IPS-18c (cell line): ENCODE measurements around the gene FNDC7.
"Not testable (repeated sequence)": the region's sequence is repeated elsewhere in the genome, so short reads cannot be mapped to it uniquely, and the experiment has no call there.

Source experiments
- H3K4me3 ChIP-seq: 2 replicates; pipeline ENCODE4 v1.7.0; 2013; ENCODE audit warnings: low read depth, mild to moderate bottlenecking, low read length, moderate library complexity; ENCODE audit not compliant: insufficient read depth
- H3K9me3 ChIP-seq: one replicate; pipeline ENCODE4 v1.6.1; 2013; ENCODE audit warnings: mild to moderate bottlenecking, low read length, moderate library complexity; ENCODE audit not compliant: control insufficient read depth, insufficient read depth

Gene FNDC7

DNA sequence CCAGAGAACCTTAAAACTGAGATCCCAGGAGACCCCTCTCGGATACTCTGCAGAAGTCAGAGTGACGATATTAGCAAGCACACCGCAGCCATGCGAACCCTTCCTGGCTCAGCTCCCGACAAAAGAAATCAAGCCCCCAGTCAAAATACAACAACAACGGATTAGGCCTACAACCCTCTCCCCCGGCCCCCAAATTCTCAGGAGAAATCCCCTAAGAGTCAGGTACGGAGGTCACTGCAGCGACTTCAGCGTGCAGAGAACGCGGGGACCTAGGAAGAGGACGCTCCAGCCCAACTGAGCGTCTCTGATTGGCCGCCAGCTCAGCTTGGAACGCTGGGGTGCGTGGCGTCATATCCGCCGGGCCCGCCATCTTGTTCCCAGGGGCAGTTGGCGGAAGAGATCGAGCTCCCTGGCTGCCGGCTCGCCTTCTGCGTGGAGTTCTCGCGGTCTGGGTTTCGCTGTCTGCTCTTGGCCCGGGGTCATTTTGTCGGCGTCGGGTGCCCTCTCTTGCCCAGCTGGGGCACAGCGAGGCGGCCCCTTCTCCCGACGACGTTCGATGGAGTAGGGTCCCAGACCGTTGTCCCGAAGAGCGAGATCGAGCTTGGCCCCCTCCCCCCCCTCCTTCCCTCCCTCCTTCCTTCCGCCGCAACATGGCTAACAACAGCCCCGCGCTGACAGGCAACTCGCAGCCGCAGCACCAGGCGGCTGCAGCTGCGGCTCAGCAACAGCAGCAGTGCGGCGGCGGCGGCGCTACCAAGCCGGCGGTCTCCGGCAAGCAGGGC is 20.6 kb upstream of the FNDC7 start, which contains the start of gene PRPF38B:
TSS of gene PRPF38B (plus strand) at position 369 of the 782 bp plus-strand sequence. CDS start at position 651, 282 bp downstream.
- H3K4me3 ChIP-seq: peak within 1 kb of the TSS; percentile 94
- no peaks in the 10 kb centered on the region for H3K9me3 ChIP-seq

- Histone ChIP-seq H3K4me3 (peak overlapping the region; percentile 94), H3K9me3 (no peaks in the 10 kb centered on the region)
These were observed 19.7 kb upstream of the FNDC7 start for GRCh38 chr1:108692724-108693655.

- H3K4me3 ChIP-seq: no peak overlapping the region
These were observed 17.2 kb upstream of the FNDC7 start for GRCh38 chr1:108695535-108695934.

GRCh38 chr1:108699375-108700332 is 13.1 kb upstream of the FNDC7 start:
- Histone ChIP-seq H3K4me3 (no peak overlapping the region), H3K9me3 (no peaks in the 10 kb centered on the region)

More at GRCh38 chr1:108695535-108695934, 17.2 kb upstream of the FNDC7 start:
- no peaks in the 10 kb centered on the region for H3K9me3 ChIP-seq

DNA sequence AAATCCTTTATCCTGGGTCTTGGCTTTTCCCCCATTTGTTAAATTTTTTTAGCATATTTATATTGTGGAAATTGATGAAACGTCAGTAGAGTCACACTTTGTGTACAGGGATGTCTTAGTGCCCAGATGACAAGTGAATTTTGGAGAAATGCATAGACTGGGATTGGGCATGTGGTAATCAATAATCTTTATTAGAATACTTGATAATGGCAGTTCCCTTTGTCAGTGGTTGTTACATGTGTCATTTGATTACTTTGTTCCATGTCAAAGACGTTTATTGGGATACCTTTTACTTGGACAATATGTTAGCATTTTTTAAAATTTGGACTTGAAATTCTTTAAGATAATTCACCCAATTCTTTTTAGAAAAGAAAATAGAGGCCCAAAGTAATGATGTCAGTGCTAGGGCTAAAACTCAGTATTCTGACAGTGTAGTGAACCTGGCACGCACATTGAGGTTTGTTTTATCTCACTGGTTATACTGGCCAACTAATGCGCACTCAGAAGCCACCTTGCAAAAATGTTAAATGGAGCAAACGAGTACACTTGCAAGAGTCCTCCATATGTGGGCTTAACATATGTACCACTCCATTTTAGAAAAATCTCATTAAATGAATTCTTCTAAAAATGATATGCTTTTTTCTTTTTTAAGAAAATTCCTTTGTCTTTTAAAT is 11.4 kb upstream of the FNDC7 start:
- Histone ChIP-seq H3K4me3 (no peak overlapping the region), H3K9me3 (no peaks in the 10 kb centered on the region)

GRCh38 chr1:108702109-108702508 is 10.6 kb upstream of the FNDC7 start:
- H3K9me3 ChIP-seq, H3K4me3 ChIP-seq: not testable (repeated sequence)

DNA sequence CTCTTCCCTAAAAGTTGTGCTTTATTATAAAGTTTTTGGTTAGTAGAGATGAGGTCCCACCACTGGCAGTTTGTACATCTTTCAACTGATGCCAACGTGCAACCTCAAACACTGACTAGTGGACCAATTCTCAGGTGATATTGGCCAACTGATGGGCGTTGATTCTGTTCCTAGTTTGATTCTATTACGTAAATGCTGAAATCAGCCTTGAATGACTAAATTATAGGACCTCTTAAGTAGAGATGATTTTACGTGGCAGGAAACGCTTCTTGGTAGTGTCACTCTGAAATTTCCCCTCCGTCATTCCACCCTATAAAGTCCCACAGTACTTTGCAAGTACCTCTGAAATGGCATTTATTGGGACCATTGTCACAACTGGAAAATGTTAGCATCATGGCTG is 8.8 kb upstream of the FNDC7 start:
- H3K4me3 ChIP-seq: no peak overlapping the region
- no peaks in the 10 kb centered on the region for H3K9me3 ChIP-seq

GRCh38 chr1:108704496-108704895 is 8.2 kb upstream of the FNDC7 start:
- Histone ChIP-seq H3K9me3 (no peaks in the 10 kb centered on the region), H3K4me3 (no peak overlapping the region)

DNA sequence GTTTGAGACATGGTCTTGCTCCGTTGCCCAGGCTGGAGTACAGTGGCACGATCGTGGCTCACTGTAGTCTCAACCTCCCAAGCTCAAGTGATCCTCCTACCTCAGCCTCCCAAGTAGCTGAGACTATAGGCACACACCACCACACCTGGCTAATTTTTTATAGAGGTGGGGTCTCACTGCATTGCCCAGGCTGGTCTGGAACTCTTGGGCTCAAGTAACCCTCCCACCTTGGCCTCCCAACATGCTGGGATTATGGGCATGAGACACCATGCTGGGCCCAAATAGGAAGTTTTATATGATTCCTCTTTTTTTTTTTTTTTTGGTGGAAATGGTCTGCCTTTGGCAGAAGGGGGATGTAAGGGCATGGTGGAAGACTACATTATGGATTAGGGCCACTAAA is 6.1 kb upstream of the FNDC7 start:
- Histone ChIP-seq H3K9me3 (no peaks in the 10 kb centered on the region), H3K4me3 (no peak overlapping the region)

DNA sequence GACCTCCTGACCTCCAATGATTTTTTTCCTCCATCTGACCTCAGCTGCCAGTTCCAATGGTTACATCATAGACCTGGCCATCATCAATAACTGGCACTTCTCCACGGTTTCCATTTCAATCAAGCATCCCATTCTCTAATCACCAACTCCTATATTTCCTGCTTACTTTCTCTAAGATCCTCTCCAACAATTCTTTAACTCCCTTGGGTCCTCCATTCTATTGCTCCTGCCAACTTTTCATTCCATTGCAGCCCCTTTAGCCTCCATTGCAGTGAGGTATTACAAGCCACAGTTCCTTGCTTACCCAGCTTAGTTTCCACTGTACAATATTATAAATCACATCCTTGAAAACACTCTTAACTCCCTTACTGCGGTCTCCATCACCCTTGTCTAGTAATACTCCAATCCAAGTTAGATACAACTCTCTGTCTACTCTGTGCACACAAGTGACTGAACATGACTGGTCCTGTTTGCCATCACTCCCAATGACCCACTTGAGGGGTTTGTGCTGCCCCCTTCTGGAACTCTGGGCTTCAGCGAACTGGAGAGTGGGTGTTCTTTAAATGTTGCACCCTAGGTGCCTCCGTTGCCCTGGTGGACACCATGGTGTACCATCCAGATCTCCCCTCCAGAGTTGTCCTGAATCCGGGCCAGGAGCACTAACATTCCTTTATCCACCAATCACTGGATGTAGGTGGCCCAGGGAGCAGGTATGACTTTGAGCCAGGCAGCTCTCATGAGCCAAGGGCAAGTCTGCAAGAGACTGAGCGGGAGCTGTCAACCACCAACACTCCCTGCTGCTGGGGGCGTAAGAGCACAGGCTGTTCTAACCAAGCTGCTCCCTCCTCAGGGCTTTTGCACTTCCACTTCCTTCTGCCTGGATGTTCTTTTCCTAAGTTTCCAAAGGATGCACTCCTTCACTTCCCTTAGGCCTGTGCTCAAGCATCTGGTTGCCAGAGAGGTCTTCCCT is 3.7 kb upstream of the FNDC7 start:
- Histone ChIP-seq H3K9me3 (no peaks in the 10 kb centered on the region), H3K4me3 (no peak overlapping the region)

- H3K4me3 ChIP-seq: no peak overlapping the region
- H3K9me3 ChIP-seq: no peaks in the 10 kb centered on the region
These were observed 3.2 kb downstream of the FNDC7 start for GRCh38 chr1:108715932-108716331.

GRCh38 chr1:108716437-108717230 is 3.9 kb downstream of the FNDC7 start:
- H3K9me3 ChIP-seq: no peaks in the 10 kb centered on the region
- H3K4me3 ChIP-seq: no peak overlapping the region

- Histone ChIP-seq H3K9me3 (no peaks in the 10 kb centered on the region), H3K4me3 (no peak overlapping the region)
These were observed 5.1 kb downstream of the FNDC7 start for GRCh38 chr1:108717774-108718316.

- H3K4me3 ChIP-seq: no peak overlapping the region
- H3K9me3 ChIP-seq: no peaks in the 10 kb centered on the region
These were observed 6.4 kb downstream of the FNDC7 start for GRCh38 chr1:108718927-108719655.
